ENCODE measurements around the gene AVPR1B.
A peak's percentile ranks its signal among the peaks of the same experiment; 100 is the strongest.

AVPR1B gene, protein sequence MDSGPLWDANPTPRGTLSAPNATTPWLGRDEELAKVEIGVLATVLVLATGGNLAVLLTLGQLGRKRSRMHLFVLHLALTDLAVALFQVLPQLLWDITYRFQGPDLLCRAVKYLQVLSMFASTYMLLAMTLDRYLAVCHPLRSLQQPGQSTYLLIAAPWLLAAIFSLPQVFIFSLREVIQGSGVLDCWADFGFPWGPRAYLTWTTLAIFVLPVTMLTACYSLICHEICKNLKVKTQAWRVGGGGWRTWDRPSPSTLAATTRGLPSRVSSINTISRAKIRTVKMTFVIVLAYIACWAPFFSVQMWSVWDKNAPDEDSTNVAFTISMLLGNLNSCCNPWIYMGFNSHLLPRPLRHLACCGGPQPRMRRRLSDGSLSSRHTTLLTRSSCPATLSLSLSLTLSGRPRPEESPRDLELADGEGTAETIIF

GRCh38 chr1:206117151-206117948, at the start of gene AVPR1B:
Gene AVPR1B, minus strand, starts transcription at chr1:206117388. Its CDS starts 498 bp downstream, at chr1:206116890.
- peak in 1 of 2 donors; percentile 20 for DNase-seq

DNA sequence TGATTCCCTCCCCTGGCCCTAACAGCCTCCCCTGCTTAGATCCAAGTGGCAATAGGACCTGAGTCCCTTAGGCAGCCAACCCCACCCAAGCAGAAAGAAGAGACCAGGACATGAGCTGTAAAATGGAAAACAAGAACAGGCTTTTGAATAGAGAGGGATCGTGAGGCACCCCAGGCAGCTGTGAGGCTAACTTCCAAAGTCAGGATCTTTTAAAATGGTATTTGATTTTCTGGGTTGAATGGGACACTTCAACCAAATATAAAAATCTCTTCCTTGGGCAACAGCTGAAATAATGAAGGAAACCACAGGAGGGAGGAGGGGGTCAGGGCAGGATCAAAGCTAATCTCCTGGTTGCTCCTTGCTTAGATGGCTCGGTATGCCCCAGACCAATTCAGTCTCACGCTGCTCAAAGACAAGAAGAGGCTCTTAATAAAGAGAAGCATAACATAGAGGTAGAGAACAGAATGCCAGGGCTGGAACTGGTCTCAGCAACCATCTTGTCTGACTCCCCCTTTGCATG, 28.6 kb upstream of the AVPR1B start:
- no peak for DNase-seq

DNA sequence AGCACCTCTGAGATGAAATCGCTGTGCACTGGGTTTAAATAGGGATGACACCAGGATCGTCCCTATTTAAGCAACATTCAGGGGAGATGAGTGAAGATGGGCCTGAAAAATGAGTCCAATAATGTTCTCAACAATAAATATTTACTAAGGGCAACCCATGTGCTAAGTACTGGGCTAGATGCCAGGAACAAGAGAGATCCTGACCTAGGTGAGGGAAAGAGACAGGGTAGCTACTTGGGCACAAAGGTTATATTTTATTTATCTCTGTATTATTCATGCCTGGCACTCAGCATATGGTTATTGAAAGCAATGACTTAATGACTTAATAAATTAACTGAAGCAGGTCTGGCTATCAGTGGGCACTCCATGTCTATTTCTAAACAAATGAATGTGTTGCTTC, 27.4 kb upstream of the AVPR1B start:
- no peak for DNase-seq

- no peak for DNase-seq
Observed at GRCh38 chr1:206143537-206144172, 26.5 kb upstream of the AVPR1B start.

GRCh38 chr1:206142770-206143169, 25.6 kb upstream of the AVPR1B start:
- no peak for DNase-seq

- DNase-seq, result no peak
Observed at GRCh38 chr1:206142011-206142410, 24.8 kb upstream of the AVPR1B start.

GRCh38 chr1:206136241-206136640, 19.1 kb upstream of the AVPR1B start:
- no peak for DNase-seq

- DNase-seq, result no peak
Observed at GRCh38 chr1:206135248-206135647, 18.1 kb upstream of the AVPR1B start.

- DNase-seq, result no peak
Observed at GRCh38 chr1:206133751-206134415, 16.7 kb upstream of the AVPR1B start.

- no peak for DNase-seq
Observed at GRCh38 chr1:206131037-206131436, 13.8 kb upstream of the AVPR1B start.

DNA sequence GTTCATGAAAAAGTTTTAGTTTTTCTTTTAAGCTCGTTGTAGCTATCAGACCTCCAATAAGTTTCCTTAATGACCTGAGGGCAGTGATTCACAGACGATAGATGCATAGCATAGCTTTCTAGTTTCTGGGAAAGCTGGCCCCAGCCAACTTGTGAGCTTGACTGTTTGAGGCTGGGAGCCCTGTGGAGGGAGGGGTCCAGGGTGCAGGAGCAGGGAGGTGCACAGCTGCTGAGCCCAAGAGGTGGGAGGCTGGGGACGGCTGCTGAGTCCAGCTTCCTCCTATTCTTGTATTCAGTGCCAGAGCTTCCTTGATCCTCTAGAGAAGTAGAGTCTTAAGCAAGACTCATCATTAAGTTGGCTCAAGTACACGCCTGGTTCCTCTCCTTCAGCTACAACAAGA, 11.0 kb upstream of the AVPR1B start:
- DNase-seq, result no peak

- no peak for DNase-seq
Observed at GRCh38 chr1:206127336-206127735, 10.1 kb upstream of the AVPR1B start.

DNA sequence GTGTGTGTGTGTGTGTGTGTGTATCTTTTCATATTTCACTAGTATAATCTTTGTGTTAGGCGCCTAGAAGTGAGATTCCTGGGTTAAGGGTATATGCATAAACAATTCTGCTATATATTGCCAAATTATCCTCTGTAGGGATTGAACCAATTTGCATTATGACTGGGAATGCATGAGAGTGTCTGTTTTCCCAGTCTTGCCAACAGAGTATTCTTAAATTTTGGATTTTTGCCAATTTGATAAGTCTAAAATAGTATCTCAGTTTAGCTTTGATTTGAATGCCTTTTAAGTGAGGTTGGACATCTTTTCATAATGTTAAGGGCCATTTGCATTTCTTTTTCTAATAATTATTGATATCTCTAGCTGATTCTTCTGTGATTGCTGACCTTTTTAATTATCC, 8.2 kb upstream of the AVPR1B start:
- no peak for DNase-seq

- no peak for DNase-seq
Observed at GRCh38 chr1:206122686-206123085, 5.5 kb upstream of the AVPR1B start.

DNA sequence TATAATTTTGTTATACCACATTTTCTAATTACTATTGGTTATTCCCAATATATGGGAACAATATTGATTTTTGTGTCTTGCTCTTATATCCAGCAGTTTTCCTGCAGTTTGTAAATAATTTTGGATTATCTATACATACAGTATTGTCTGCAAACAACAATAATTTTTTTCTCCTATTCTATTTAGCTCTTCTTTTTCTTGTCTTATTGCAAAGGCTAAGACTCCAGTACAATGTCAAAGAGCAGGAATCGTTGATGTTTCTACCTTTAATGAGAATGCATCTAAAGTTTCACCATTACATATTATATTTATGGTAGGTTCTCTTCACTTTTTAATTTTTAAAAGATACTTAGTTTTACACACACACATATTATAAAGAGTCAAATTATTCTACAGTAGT, 4.1 kb upstream of the AVPR1B start:
- no peak for DNase-seq

DNA sequence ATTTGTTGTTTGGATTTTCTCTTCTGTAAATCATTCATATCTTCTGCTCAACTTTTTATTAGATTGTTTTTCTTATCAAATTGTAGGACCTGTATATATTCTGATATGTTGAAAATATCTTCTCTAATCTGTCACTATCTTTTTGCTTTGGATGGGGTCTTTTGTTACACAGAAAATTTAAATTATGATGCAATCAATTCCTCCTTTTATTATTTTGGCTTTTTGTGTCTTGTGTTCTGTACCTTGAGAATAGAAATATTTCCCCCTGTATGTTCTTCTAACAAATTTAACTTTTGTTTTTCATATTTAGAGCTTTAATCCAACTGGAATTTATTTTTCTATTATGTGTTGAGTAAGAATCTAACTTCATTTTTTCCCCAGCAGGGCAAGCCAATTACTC, 3.2 kb upstream of the AVPR1B start:
- DNase-seq, result no peak

GRCh38 chr1:206116873-206117150, 376 bp downstream of the AVPR1B start:
- DNase-seq, result no peak

- DNase-seq, result no peak
Observed at GRCh38 chr1:206116191-206116872, 856 bp downstream of the AVPR1B start.

DNA sequence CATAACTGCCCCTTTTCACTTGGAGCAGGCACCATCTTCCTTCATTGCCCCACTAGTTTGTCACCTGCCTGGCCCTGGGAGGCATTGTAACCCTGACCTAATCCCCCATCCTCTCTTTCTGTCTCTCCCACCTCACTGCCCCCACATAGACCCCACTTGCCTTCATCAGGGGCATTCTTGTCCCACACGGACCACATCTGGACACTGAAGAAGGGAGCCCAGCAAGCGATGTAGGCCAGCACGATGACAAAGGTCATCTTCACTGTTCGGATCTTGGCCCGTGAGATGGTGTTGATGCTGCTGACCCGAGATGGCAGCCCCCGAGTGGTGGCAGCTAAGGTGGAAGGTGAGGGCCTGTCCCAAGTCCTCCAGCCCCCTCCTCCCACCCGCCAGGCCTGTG, 1.4 kb downstream of the AVPR1B start:
- no peak for DNase-seq

GRCh38 chr1:206114692-206115640, 2.2 kb downstream of the AVPR1B start:
- DNase-seq, result no peak

GRCh38 chr1:206112600-206113301, 4.4 kb downstream of the AVPR1B start:
- DNase-seq, result no peak

Data from CD4-positive, alpha-beta T cell treated with Interleukin-1 beta for 1 hour (primary cell).